HL-60 (cell line): Measurements from ENCODE around the gene CCL4.

ENCODE experiments used
- POLR2AphosphoS5 ChIP-seq: IDR thresholded peaks from 2 replicates; pipeline ENCODE4 v1.6.1; 2012; ENCODE audit warnings: low read depth
- TF ChIP-seq, protein P1 (sequence below): IDR thresholded peaks from one replicate; pipeline ENCODE4 v1.5.1; 2011; ENCODE audit warnings: low read length, control low read depth, inconsistent platforms; ENCODE audit not compliant: insufficient read depth

DNA sequence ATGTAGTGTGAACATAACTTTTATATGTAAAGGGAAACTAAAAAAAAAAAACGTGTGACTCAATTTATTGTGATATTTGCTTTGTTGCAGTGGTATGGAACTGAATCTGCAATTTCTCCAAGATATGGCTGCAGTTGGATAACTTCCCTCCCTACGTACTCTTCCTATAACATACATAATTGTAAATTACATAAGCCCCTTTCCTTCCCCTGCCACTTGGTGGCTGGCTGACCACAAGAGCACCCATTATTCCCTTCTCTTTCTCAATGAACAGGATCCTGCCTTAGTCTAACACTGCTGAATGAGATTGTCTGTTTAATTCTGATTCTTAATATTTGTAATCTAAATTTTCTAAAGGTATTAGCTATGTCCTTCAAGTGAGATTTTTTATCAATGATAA is 27.8 kb downstream of the CCL4 start:
- TF ChIP-seq, protein P1, sequence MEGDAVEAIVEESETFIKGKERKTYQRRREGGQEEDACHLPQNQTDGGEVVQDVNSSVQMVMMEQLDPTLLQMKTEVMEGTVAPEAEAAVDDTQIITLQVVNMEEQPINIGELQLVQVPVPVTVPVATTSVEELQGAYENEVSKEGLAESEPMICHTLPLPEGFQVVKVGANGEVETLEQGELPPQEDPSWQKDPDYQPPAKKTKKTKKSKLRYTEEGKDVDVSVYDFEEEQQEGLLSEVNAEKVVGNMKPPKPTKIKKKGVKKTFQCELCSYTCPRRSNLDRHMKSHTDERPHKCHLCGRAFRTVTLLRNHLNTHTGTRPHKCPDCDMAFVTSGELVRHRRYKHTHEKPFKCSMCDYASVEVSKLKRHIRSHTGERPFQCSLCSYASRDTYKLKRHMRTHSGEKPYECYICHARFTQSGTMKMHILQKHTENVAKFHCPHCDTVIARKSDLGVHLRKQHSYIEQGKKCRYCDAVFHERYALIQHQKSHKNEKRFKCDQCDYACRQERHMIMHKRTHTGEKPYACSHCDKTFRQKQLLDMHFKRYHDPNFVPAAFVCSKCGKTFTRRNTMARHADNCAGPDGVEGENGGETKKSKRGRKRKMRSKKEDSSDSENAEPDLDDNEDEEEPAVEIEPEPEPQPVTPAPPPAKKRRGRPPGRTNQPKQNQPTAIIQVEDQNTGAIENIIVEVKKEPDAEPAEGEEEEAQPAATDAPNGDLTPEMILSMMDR: peak; percentile 22
- TF ChIP-seq POLR2AphosphoS5: no peak
